ENCODE data around the gene EFNA3. TPM values are rescaled to one million over a fixed set of nuclear protein-coding genes. Genes with fewer than 3 reads are reported as not detected.

The EFNA3 gene
- polyA plus RNA-seq, 3 donors: 0.45 to 1.7 (median 0.92) TPM

GRCh38 chr1:155072531-155073289 lies 5.9 kb upstream of the EFNA3 start:
- H3K4me3 Mint-ChIP-seq: peak overlapping the region in 1 of 2 donors; percentile 90
- no peak overlapping the region for H3K4me2 ChIP-seq (replicated peaks; ENCODE audit: extremely low read depth, low read length, poor library complexity, severe bottlenecking)
- DNase-seq: no peak
- peaks cover 27 to 34% of the 10 kb centered on the region in 2 donors for H3K4me1 ChIP-seq (ENCODE audit: control insufficient read depth in 1 of 2, insufficient read depth in 2 of 2, low read length in 2 of 2)
- peaks cover 18 to 19% of the 10 kb centered on the region in 2 donors for H3K36me3 Mint-ChIP-seq
- H3K79me2 ChIP-seq (ENCODE audit: insufficient read depth, low read length): no peaks in the 10 kb centered on the region
- no peak overlapping the region for H2AFZ ChIP-seq (ENCODE audit: insufficient read depth, low read depth, low read length, poor library complexity, severe bottlenecking)
- H3K4me3 ChIP-seq (replicated peaks in 1 of 3; ENCODE audit: low read depth in 2 of 3, low read length in 3 of 3): no peak overlapping the region
- WGBS (ENCODE audit: insufficient coverage): 82% methylated on average over 4 of the region's 7 CpGs
- H3K27ac ChIP-seq (ENCODE audit: low read depth in 1 of 2, low read length in 2 of 2): no peak overlapping the region
- H3K9me3 ChIP-seq (replicated peaks in 1 of 2; ENCODE audit: control insufficient read depth in 1 of 2, insufficient read depth in 1 of 2, low read length in 2 of 2): no peaks in the 10 kb centered on the region
- no peak for TF ChIP-seq CTCF (IDR thresholded peaks at IDR 0.05)
- peaks cover 27% of the 10 kb centered on the region for H3K4me1 Mint-ChIP-seq
- intact Hi-C loops (cut with micrococcal nuclease): no loop called here
- H4K20me1 ChIP-seq (ENCODE audit: insufficient read depth, low read length): peaks cover 10% of the 10 kb centered on the region
- H3K36me3 ChIP-seq (replicated peaks in 1 of 2; ENCODE audit: control insufficient read depth in 1 of 2, insufficient read depth in 2 of 2, low read length in 2 of 2): peaks cover 0 to 19% of the 10 kb centered on the region in 2 donors
- H3K9me3 Mint-ChIP-seq: peaks cover 0 to 2% (median 0%) of the 10 kb centered on the region in 7 donors
- peaks cover 18 to 34% (median 25%) of the 10 kb centered on the region in 3 donors for H3K27me3 Mint-ChIP-seq (ENCODE audit: low read depth in 3 of 3)
- H3K27me3 ChIP-seq (ENCODE audit: control insufficient read depth in 2 of 2, insufficient read depth in 2 of 2, low read length in 2 of 2): peaks cover 1 to 26% of the 10 kb centered on the region in 2 donors
- H3K9ac ChIP-seq (ENCODE audit: insufficient read depth, low read length, poor library complexity, severe bottlenecking): no peak overlapping the region
- H3K27ac Mint-ChIP-seq: no peak overlapping the region

DNA sequence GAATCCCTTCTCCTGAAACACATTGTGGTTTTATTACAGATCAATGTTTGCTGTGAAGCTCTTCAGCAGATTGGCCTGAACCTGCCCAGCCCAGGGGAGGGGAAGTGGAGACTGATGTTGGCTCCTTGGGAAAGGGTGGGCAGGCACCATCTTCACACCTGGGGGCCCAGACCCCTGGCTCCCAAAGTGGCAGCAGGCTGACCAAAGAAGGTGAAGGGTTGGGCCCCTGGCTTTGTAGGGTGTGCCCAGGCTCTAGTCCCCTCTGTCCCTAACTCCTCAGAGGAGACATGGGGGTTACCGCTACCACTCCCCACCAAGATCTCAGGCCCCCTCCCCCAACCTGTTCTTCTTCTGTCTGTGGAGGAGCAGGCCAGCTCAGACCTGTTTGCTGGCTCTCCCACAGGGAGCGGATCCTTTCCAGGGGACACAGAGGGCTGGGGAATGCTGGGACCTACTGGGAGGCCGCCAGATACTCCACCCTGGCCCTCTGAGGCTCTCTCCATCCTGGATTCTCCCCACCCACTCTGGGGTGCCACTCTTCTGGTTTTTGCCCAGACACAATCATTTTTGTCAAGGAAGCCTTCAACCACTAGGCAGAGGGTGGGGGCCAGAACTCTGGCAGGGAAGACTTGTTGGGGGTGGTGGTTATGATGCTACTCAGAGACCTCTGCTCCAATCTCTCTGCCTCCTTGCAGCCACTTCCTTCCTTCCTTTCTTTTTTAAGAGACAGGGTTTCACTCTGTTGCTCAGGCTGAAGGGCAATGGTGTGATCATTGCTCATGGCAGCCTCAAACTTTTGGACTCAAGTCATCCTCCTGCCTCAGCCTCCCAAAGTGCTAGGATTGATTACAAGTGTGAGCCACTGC lies 5.0 kb upstream of the EFNA3 start:
- Histone ChIP-seq H3K9ac (ENCODE audit: insufficient read depth, low read length, poor library complexity, severe bottlenecking) (no peak overlapping the region), H4K20me1 (ENCODE audit: insufficient read depth, low read length) (peaks cover 10% of the 10 kb centered on the region), H3K4me3 (replicated peaks in 1 of 3; ENCODE audit: low read depth in 2 of 3, low read length in 3 of 3) (no peak overlapping the region), H3K4me1 (ENCODE audit: control insufficient read depth in 1 of 2, insufficient read depth in 2 of 2, low read length in 2 of 2) (peaks cover 27 to 37% of the 10 kb centered on the region in 2 donors), H3K27me3 (ENCODE audit: control insufficient read depth in 2 of 2, insufficient read depth in 2 of 2, low read length in 2 of 2) (peaks cover 9 to 35% of the 10 kb centered on the region in 2 donors), H3K79me2 (ENCODE audit: insufficient read depth, low read length) (no peaks in the 10 kb centered on the region), H2AFZ (ENCODE audit: insufficient read depth, low read depth, low read length, poor library complexity, severe bottlenecking) (no peak overlapping the region), H3K27ac (ENCODE audit: low read depth in 1 of 2, low read length in 2 of 2) (no peak overlapping the region), H3K4me2 (replicated peaks; ENCODE audit: extremely low read depth, low read length, poor library complexity, severe bottlenecking) (no peak overlapping the region), H3K9me3 (replicated peaks in 1 of 2; ENCODE audit: control insufficient read depth in 1 of 2, insufficient read depth in 1 of 2, low read length in 2 of 2) (no peaks in the 10 kb centered on the region), H3K36me3 (replicated peaks in 1 of 2; ENCODE audit: control insufficient read depth in 1 of 2, insufficient read depth in 2 of 2, low read length in 2 of 2) (peaks cover 0 to 11% of the 10 kb centered on the region in 2 donors)
- no peak for DNase-seq
- peaks cover 28% of the 10 kb centered on the region for H3K4me1 Mint-ChIP-seq
- intact Hi-C loops (cut with micrococcal nuclease): no loop called here
- H3K36me3 Mint-ChIP-seq: peaks cover 9 to 10% of the 10 kb centered on the region in 2 donors
- no peak overlapping the region for H3K27ac Mint-ChIP-seq
- H3K4me3 Mint-ChIP-seq: peak overlapping the region in 1 of 2 donors; percentile 51
- peaks cover 24 to 43% (median 30%) of the 10 kb centered on the region in 3 donors for H3K27me3 Mint-ChIP-seq (ENCODE audit: low read depth in 3 of 3)
- H3K9me3 Mint-ChIP-seq: peaks cover 0 to 4% (median 0%) of the 10 kb centered on the region in 7 donors
- 93% methylated on average over 3 of the region's 3 CpGs for WGBS (ENCODE audit: insufficient coverage)
- TF ChIP-seq CTCF (IDR thresholded peaks at IDR 0.05): no peak

All from CD14-positive monocyte (primary cell).